Suprapubic skin (tissue), 4 donors: ENCODE measurements around the gene MEF2C. TPM values are rescaled to one million over a fixed set of nuclear protein-coding genes. Genes with fewer than 3 reads are reported as not detected.

Source experiments
- DNase-seq, 2 donors: peaks; one replicate each; pipeline ENCODE4 v3.0.0-alpha.2; 2019; ENCODE audit warnings: low spot score in 2 of 2
- H3K27ac ChIP-seq: fragments of 200-600 bp; sonication (generic); one replicate; pipeline ENCODE4 v1.5.1; 2019
- H3K27me3 ChIP-seq: fragments of 200-600 bp; sonication (generic); one replicate; pipeline ENCODE4 v1.5.1; 2019
- H3K36me3 ChIP-seq: fragments of 200-600 bp; sonication (generic); one replicate; pipeline ENCODE4 v1.5.1; 2019
- H3K4me1 ChIP-seq: fragments of 200-600 bp; sonication (generic); one replicate; pipeline ENCODE4 v1.5.1; 2019
- H3K4me3 ChIP-seq: fragments of 200-600 bp; sonication (generic); one replicate; pipeline ENCODE4 v1.5.1; 2019; ENCODE audit warnings: mild to moderate bottlenecking
- H3K9me3 ChIP-seq: fragments of 200-600 bp; sonication (generic); one replicate; pipeline ENCODE4 v1.5.1; 2019
- CTCF ChIP-seq, 2 donors: fragments of 200-600 bp in 1 of 2; fragments of 450-650 bp in 1 of 2; sonication (generic) in 1 of 2; IDR thresholded peaks; one replicate each; pipeline ENCODE4 v1.5.1; 2016 to 2019; ENCODE audit warnings: antibody characterized with exemption in 2 of 2, mild to moderate bottlenecking in 1 of 2, moderate library complexity in 1 of 2
- EP300 ChIP-seq: sonication (generic); formaldehyde crosslinking; IDR thresholded peaks from one replicate; pipeline ENCODE4 v1.6.1; 2017; ENCODE audit warnings: antibody characterized with exemption
- POLR2A ChIP-seq, 2 donors: fragments of 450-650 bp; IDR thresholded peaks; one replicate each; pipeline ENCODE4 v1.6.1; 2017; ENCODE audit warnings: antibody characterized with exemption in 2 of 2, mild to moderate bottlenecking in 2 of 2, moderate library complexity in 2 of 2
- POLR2AphosphoS5 ChIP-seq, 3 donors: sonication (generic); formaldehyde crosslinking; IDR thresholded peaks; one replicate each; pipeline ENCODE4 v1.6.1; 2017; ENCODE audit warnings: antibody characterized with exemption in 3 of 3
- WGBS: methylation state at CpG from one replicate; pipeline ENCODE4 v1.1.5; 2018; 5-methylcytosine and 5-hydroxymethylcytosine counted together
- total RNA-seq, 4 donors: library from RNA; depleted of rRNA; stranded (reverse); fragments of >200 nt; gene quantifications; one replicate each; pipeline ENCODE4 v1.1.0, GENCODE V29; 2016

The MEF2C gene
- total RNA-seq, 4 donors from 2014 or later, result 5.9 to 15.9 (median 10.1) TPM

- Histone ChIP-seq H3K27ac (no peak overlapping the region), H3K4me3 (no peak overlapping the region), H3K4me1 (no peaks in the 10 kb centered on the region), H3K36me3 (no peaks in the 10 kb centered on the region), H3K9me3 (no peaks in the 10 kb centered on the region), H3K27me3 (no peaks in the 10 kb centered on the region)
- DNase-seq, result no peak
- TF ChIP-seq POLR2A (IDR thresholded peaks at IDR 0.05) (no peak), POLR2AphosphoS5 (IDR thresholded peaks at IDR 0.05) (no peak), EP300 (no peak)
- WGBS, result 56% methylated on average over 1 of the region's 1 CpG
Observed at GRCh38 chr5:88741964-88742363, 141.0 kb downstream of the MEF2C start.

GRCh38 chr5:88740604-88741185, 142.3 kb downstream of the MEF2C start:
- 64% methylated on average over 5 of the region's 5 CpGs for WGBS
- no peaks in the 10 kb centered on the region for H3K4me1 ChIP-seq
- no peak overlapping the region for H3K4me3 ChIP-seq
- no peak for DNase-seq
- TF ChIP-seq CTCF (IDR thresholded peaks at IDR 0.05), result no peak
- TF ChIP-seq EP300, result no peak
- TF ChIP-seq POLR2AphosphoS5 (IDR thresholded peaks at IDR 0.05), result no peak
- no peak for TF ChIP-seq POLR2A (IDR thresholded peaks at IDR 0.05)
- no peaks in the 10 kb centered on the region for H3K36me3 ChIP-seq
- H3K27me3 ChIP-seq, result no peaks in the 10 kb centered on the region
- H3K27ac ChIP-seq, result no peak overlapping the region
- no peaks in the 10 kb centered on the region for H3K9me3 ChIP-seq

GRCh38 chr5:88736494-88736893, 146.5 kb downstream of the MEF2C start:
- WGBS, result 100% methylated on average over 1 of the region's 2 CpGs
- Histone ChIP-seq H3K4me3 (no peak overlapping the region), H3K27me3 (no peaks in the 10 kb centered on the region), H3K9me3 (no peaks in the 10 kb centered on the region), H3K4me1 (no peaks in the 10 kb centered on the region), H3K36me3 (no peaks in the 10 kb centered on the region), H3K27ac (no peak overlapping the region)
- TF ChIP-seq CTCF (IDR thresholded peaks at IDR 0.05) (no peak), EP300 (no peak), POLR2A (IDR thresholded peaks at IDR 0.05) (no peak), POLR2AphosphoS5 (IDR thresholded peaks at IDR 0.05) (no peak)
- DNase-seq, result no peak

- H3K9me3 ChIP-seq, result no peaks in the 10 kb centered on the region
- H3K27ac ChIP-seq, result no peak overlapping the region
- no peaks in the 10 kb centered on the region for H3K4me1 ChIP-seq
- 81% methylated on average over 7 of the region's 7 CpGs for WGBS
- no peak for TF ChIP-seq EP300
- TF ChIP-seq CTCF (IDR thresholded peaks at IDR 0.05), result no peak
- TF ChIP-seq POLR2A (IDR thresholded peaks at IDR 0.05), result no peak
- no peak for TF ChIP-seq POLR2AphosphoS5 (IDR thresholded peaks at IDR 0.05)
- H3K27me3 ChIP-seq, result no peaks in the 10 kb centered on the region
- no peak for DNase-seq
- no peaks in the 10 kb centered on the region for H3K36me3 ChIP-seq
- no peak overlapping the region for H3K4me3 ChIP-seq
Observed at GRCh38 chr5:88734983-88735382, 148.0 kb downstream of the MEF2C start.

GRCh38 chr5:88734191-88734640, 148.8 kb downstream of the MEF2C start:
- H3K27me3 ChIP-seq, result no peaks in the 10 kb centered on the region
- 67% methylated on average over 6 of the region's 6 CpGs for WGBS
- H3K4me3 ChIP-seq, result no peak overlapping the region
- no peaks in the 10 kb centered on the region for H3K9me3 ChIP-seq
- no peak overlapping the region for H3K27ac ChIP-seq
- H3K36me3 ChIP-seq, result no peaks in the 10 kb centered on the region
- no peaks in the 10 kb centered on the region for H3K4me1 ChIP-seq
- no peak for DNase-seq
- TF ChIP-seq CTCF (IDR thresholded peaks at IDR 0.05) (no peak), POLR2AphosphoS5 (IDR thresholded peaks at IDR 0.05) (no peak), POLR2A (IDR thresholded peaks at IDR 0.05) (no peak), EP300 (no peak)

- H3K4me1 ChIP-seq, result no peaks in the 10 kb centered on the region
- no peaks in the 10 kb centered on the region for H3K36me3 ChIP-seq
- TF ChIP-seq POLR2A (IDR thresholded peaks at IDR 0.05), result no peak
- TF ChIP-seq EP300, result no peak
- no peak for TF ChIP-seq CTCF (IDR thresholded peaks at IDR 0.05)
- no peak for TF ChIP-seq POLR2AphosphoS5 (IDR thresholded peaks at IDR 0.05)
- peak overlapping the region; percentile 36 for H3K27ac ChIP-seq
- no peak overlapping the region for H3K4me3 ChIP-seq
- no peak for DNase-seq
- H3K27me3 ChIP-seq, result no peaks in the 10 kb centered on the region
- WGBS, result 82% methylated on average over 2 of the region's 2 CpGs
- no peaks in the 10 kb centered on the region for H3K9me3 ChIP-seq
Observed at GRCh38 chr5:88732862-88733261, 150.1 kb downstream of the MEF2C start.
